Tibial nerve (tissue), 4 donors: ENCODE results near the gene POLR1H. TPM values are rescaled to one million over a fixed set of nuclear protein-coding genes. Genes with fewer than 3 reads are reported as not detected.

ENCODE experiments used
- DNase-seq, 2 donors: peaks; one replicate each; pipeline ENCODE4 v3.0.0-alpha.2; 2019; ENCODE audit warnings: low spot score in 2 of 2
- H3K27ac ChIP-seq, 4 donors: fragments of 200-600 bp; sonication (generic) in 3 of 4; one replicate each; pipeline ENCODE4 v1.5.1; 2017 to 2019; ENCODE audit warnings: mild to moderate bottlenecking in 1 of 4
- H3K27me3 ChIP-seq, 2 donors: fragments of 200-600 bp; sonication (generic) in 1 of 2; one replicate each; pipeline versions ENCODE4 v1.5.1 to v1.6.0; 2017 to 2019
- H3K36me3 ChIP-seq, 3 donors: fragments of 200-600 bp; sonication (generic); one replicate each; pipeline ENCODE4 v1.5.1; 2018 to 2019
- H3K4me1 ChIP-seq, 4 donors: fragments of 200-600 bp; sonication (generic) in 3 of 4; one replicate each; pipeline ENCODE4 v1.5.1; 2017 to 2019
- H3K4me3 ChIP-seq, 4 donors: fragments of 200-600 bp; sonication (generic) in 3 of 4; one replicate each; pipeline ENCODE4 v1.5.1; 2017 to 2019; ENCODE audit warnings: mild to moderate bottlenecking in 1 of 4, moderate library complexity in 1 of 4
- H3K9me3 ChIP-seq, 4 donors: fragments of 200-600 bp; sonication (generic) in 3 of 4; one replicate each; pipeline ENCODE4 v1.5.1; 2017 to 2019
- CTCF ChIP-seq, 5 experiments: fragments of 200-600 bp in 3 of 5; fragments of 450-650 bp in 2 of 5; sonication (generic) in 3 of 5; IDR thresholded peaks; one replicate each; pipeline ENCODE4 v1.5.1; 2016 to 2019; ENCODE audit warnings: antibody characterized with exemption in 5 of 5, mild to moderate bottlenecking in 3 of 5, moderate library complexity in 2 of 5
- EP300 ChIP-seq, 2 donors: sonication (generic); formaldehyde crosslinking; IDR thresholded peaks; one replicate each; pipeline ENCODE4 v1.6.1; 2017; ENCODE audit warnings: antibody characterized with exemption in 2 of 2, mild to moderate bottlenecking in 1 of 2
- POLR2A ChIP-seq, 2 donors: fragments of 450-650 bp; IDR thresholded peaks; one replicate each; pipeline ENCODE4 v1.6.1; 2017; ENCODE audit warnings: antibody characterized with exemption in 2 of 2, mild to moderate bottlenecking in 2 of 2, moderate library complexity in 2 of 2
- WGBS, 2 donors: methylation state at CpG; one replicate each; pipeline ENCODE4 v1.1.5; 2018; 5-methylcytosine and 5-hydroxymethylcytosine counted together
- total RNA-seq, 4 donors: library from RNA; depleted of rRNA; stranded (reverse); fragments of >200 nt; gene quantifications; one replicate each; pipeline ENCODE4 v1.1.0, GENCODE V29; 2016

The POLR1H gene
- total RNA-seq, 4 donors from 2014 or later: 22.4 to 30.6 (median 24.8) TPM

GRCh38 chr6:30044630-30045029, 16.4 kb upstream of the POLR1H start:
- no peaks in the 10 kb centered on the region for H3K4me1 ChIP-seq
- H3K9me3 ChIP-seq: no peaks in the 10 kb centered on the region
- DNase-seq: no peak
- no peaks in the 10 kb centered on the region for H3K36me3 ChIP-seq
- no peak overlapping the region for H3K4me3 ChIP-seq
- no peaks in the 10 kb centered on the region for H3K27me3 ChIP-seq
- H3K27ac ChIP-seq: no peak overlapping the region
- WGBS, 2 donors: 57 to 58% methylated on average over 2 of the region's 2 CpGs
- TF ChIP-seq EP300 (IDR thresholded peaks at IDR 0.05): no peak
- TF ChIP-seq CTCF (IDR thresholded peaks at IDR 0.05): no peak
- TF ChIP-seq POLR2A (IDR thresholded peaks at IDR 0.05): no peak

DNA sequence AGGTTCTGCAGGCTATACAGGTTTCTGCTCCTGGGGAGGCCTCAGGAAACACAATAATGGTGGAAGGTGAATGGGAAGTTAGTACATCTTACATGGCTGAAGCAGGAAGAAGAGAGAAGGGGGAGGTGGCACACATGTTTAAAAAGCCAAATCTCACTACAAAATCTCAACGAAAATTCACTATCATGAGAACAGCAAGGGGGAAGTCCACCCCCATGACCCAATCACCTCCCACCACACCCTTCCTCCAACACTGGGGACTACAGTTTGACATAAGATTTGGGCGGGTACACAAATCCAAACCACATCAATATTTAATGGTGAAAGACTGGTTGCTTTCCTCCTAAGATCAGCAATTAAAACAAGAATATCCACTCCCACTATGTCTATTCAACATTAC, 13.8 kb upstream of the POLR1H start:
- 80 to 90% methylated on average over 2 of the region's 2 CpGs for WGBS, 2 donors
- no peak for TF ChIP-seq CTCF (IDR thresholded peaks at IDR 0.05)
- TF ChIP-seq EP300 (IDR thresholded peaks at IDR 0.05): no peak
- no peak overlapping the region for H3K4me3 ChIP-seq
- no peaks in the 10 kb centered on the region for H3K9me3 ChIP-seq
- H3K36me3 ChIP-seq: peaks cover 0 to 10% (median 0%) of the 10 kb centered on the region in 3 donors
- H3K27ac ChIP-seq: no peak overlapping the region
- H3K4me1 ChIP-seq: no peaks in the 10 kb centered on the region
- no peak for DNase-seq
- H3K27me3 ChIP-seq: no peaks in the 10 kb centered on the region

DNA sequence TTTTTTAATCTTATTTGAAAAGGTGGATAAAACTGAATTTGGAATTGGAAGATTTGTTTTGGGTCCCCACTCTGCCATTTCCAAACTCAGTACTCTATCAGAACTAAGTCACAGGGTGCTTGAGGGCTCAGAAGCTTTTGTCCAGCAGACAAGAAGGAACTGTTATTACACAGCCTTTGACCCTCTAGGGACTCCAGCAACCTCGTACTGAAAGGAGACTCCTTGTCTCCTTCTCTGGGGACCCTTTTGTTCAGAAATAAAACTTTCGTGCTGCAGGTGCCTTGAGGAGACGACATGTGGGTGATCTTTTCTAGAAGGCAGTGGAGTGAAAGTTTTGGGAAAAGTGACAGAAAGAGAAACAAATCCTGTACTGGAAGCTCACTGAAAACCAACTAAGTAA, 7.4 kb upstream of the POLR1H start:
- Histone ChIP-seq H3K36me3 (peaks cover 0 to 44% (median 0%) of the 10 kb centered on the region in 3 donors), H3K9me3 (no peaks in the 10 kb centered on the region)
- 53 to 55% methylated on average over 3 of the region's 3 CpGs for whole genome bisulfite sequencing, 2 donors

DNA sequence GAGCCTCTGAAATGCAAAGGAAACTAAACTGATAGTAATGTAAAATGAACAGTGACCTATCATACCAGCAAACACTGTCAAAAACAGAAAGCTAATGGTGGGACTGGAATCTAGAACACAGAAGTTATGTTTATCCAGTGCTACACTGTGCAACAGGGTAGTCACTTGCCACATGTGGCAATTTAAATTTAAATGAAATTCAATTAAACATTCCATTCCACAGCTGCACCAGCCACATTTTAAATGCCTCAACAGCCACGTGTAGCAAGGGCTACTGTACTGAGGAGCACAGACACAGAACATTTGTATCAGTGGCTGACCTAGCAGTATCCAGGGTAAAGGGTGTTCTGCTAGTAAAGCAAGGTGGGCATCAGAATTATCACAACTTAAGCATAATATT, 5.6 kb upstream of the POLR1H start:
- H3K27ac ChIP-seq: no peak overlapping the region
- H3K36me3 ChIP-seq: peaks cover 0 to 35% (median 0%) of the 10 kb centered on the region in 3 donors
- H3K9me3 ChIP-seq: no peaks in the 10 kb centered on the region
- DNase-seq: no peak
- H3K27me3 ChIP-seq: no peaks in the 10 kb centered on the region
- no peak overlapping the region for H3K4me3 ChIP-seq
- peaks cover 0 to 17% (median 9%) of the 10 kb centered on the region in 4 donors for H3K4me1 ChIP-seq
- 42 to 60% methylated on average over 1 of the region's 1 CpG for WGBS, 2 donors
- no peak for TF ChIP-seq CTCF (IDR thresholded peaks at IDR 0.05)
- no peak for TF ChIP-seq POLR2A (IDR thresholded peaks at IDR 0.05)
- TF ChIP-seq EP300 (IDR thresholded peaks at IDR 0.05): no peak

More for the DNA sequence above, 7.4 kb upstream of the POLR1H start:
- DNase-seq: no peak
- Histone ChIP-seq H3K27me3 (no peaks in the 10 kb centered on the region), H3K4me3 (no peak overlapping the region), H3K4me1 (no peaks in the 10 kb centered on the region), H3K27ac (no peak overlapping the region)
- no peak for TF ChIP-seq CTCF (IDR thresholded peaks at IDR 0.05)
- TF ChIP-seq EP300 (IDR thresholded peaks at IDR 0.05): no peak
- no peak for TF ChIP-seq POLR2A (IDR thresholded peaks at IDR 0.05)

GRCh38 chr6:30060606-30061091, 416 bp upstream of the POLR1H start:
- peak overlapping the region; percentile 51 to 96 (median 68) for H3K4me3 ChIP-seq
- H3K36me3 ChIP-seq: peaks cover 0 to 25% (median 0%) of the 10 kb centered on the region in 3 donors
- no peak for DNase-seq
- 0 to 1% methylated on average over 24 of the region's 24 CpGs for WGBS, 2 donors
- no peak for TF ChIP-seq POLR2A (IDR thresholded peaks at IDR 0.05)
- TF ChIP-seq CTCF (IDR thresholded peaks at IDR 0.05): no peak
- no peak for TF ChIP-seq EP300 (IDR thresholded peaks at IDR 0.05)
- H3K27me3 ChIP-seq: no peaks in the 10 kb centered on the region
- H3K27ac ChIP-seq: peak overlapping the region; percentile 55 to 96 (median 92)
- H3K9me3 ChIP-seq: no peaks in the 10 kb centered on the region
- peaks cover 0 to 43% (median 13%) of the 10 kb centered on the region in 4 donors for H3K4me1 ChIP-seq
